ENCODE data around the gene BYSL.

GRCh38 chr6:41964201-41964887 is 43.0 kb downstream of the BYSL start:
- TF ChIP-seq POLR2AphosphoS5 (IDR thresholded peaks at IDR 0.05) (no peak), CTCF (IDR thresholded peaks at IDR 0.05) (no peak), POLR2A (IDR thresholded peaks at IDR 0.05) (no peak), EP300 (IDR thresholded peaks at IDR 0.05) (no peak)
